Measurements from ENCODE around the gene PCSK4. TPM values are rescaled to one million over a fixed set of nuclear protein-coding genes. Genes with fewer than 3 reads are reported as not detected.

Gene PCSK4
- total and polyA plus RNA-seq, 9 of the 15 experiments (the other 6 are each of a cell fraction or from before 2014, with no cell fraction given) = 0.01 to 9.1 (median 2.1) TPM; not detected in 1

DNA sequence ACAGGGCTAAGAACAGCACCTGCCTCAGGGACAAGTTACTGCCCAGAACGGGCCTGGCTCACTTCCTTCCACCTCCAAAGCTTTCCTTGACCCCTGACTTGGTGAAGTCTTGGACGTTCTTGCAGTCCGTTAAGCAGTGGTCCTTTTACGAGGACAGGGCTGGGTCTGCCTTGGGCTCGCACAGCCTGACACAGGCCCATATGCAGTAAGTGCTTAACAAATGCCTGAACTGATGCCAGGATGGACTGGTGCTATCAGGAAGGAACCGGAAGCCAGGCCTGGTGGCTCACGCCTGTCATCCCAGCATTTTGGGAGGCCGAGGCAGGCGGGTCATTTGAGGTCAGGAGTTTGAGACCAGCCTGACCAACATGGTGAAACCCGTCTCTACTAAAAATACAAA is 31.9 kb upstream of the PCSK4 start:
- peaks cover 11% of the 10 kb centered on the region for H4K20me1 ChIP-seq (replicated peaks; ENCODE audit: control insufficient read depth, insufficient read depth, low read length)
- no TSS peak for BruUV-seq (replicated peaks)
- no peak overlapping the region for H3K4me3 ChIP-seq
- no peak overlapping the region for H2AFZ ChIP-seq (ENCODE audit: low read depth, low read length)
- H3K27me3 ChIP-seq (ENCODE audit: control insufficient read depth in 2 of 2, insufficient read depth in 2 of 2, low read length in 2 of 2) = peaks cover 11 to 28% of the 10 kb centered on the region in 2 experiments; a peak in 4 of 5 replicates
- H3K4me2 ChIP-seq (ENCODE audit: insufficient read depth, low read length) = no peak overlapping the region
- in situ Hi-C loops (cut with MboI) = no loop called here
- peaks cover 3 to 52% of the 10 kb centered on the region in 2 experiments; a peak in 3 of 5 replicates for H3K4me1 ChIP-seq (replicated peaks in 1 of 2; ENCODE audit: control insufficient read depth in 2 of 2, insufficient read depth in 2 of 2, low read length in 2 of 2)
- no peak for FAIRE-seq
- POLR2A ChIA-PET = interaction anchor here (0.6 to 0.8 kb wide), 2 partner anchors 41 to 248 kb away, joined by 3 to 4 read pairs; no protein-coding TSS in a partner anchor
- intact Hi-C loops (cut with micrococcal nuclease) = no loop called here
- DNase-seq (ENCODE audit: extremely low read depth in 1 of 4, low spot score in 3 of 4) = no peak
- CTCF ChIA-PET (ENCODE audit: low intra/inter-chr PET ratio) = no interaction called here
- no peaks in the 10 kb centered on the region for H3K36me3 ChIP-seq (ENCODE audit: control insufficient read depth, insufficient read depth, low read length)
- 35% methylated on average over 8 of the region's 10 CpGs for WGBS (ENCODE audit: insufficient coverage, low coverage, missing lambda C conversion rate)
- no peaks in the 10 kb centered on the region for H3K79me2 ChIP-seq (ENCODE audit: control insufficient read depth, insufficient read depth, low read length)
- no peaks in the 10 kb centered on the region for H3K9me1 ChIP-seq (ENCODE audit: control insufficient read depth, insufficient read depth, low read length)
- no peak overlapping the region for H3K9ac ChIP-seq (ENCODE audit: insufficient read depth in 1 of 2, low read depth in 2 of 2, low read length in 2 of 2)
- no peaks in the 10 kb centered on the region for H3K9me3 ChIP-seq (replicated peaks; ENCODE audit: control insufficient read depth, insufficient read depth, low read depth, low read length)
- ATAC-seq = no peak
- no peak overlapping the region for H3K27ac ChIP-seq (ENCODE audit: extremely low read depth, low read depth, low read length)
- TF ChIP-seq ZNF766 (CRISPR knock-in tag; conservative IDR thresholded peaks at IDR 0.05) (no peak), NFIC (IDR thresholded peaks at IDR 0.05) (no peak), NBN (IDR thresholded peaks at IDR 0.05; ENCODE audit: low read depth) (no peak), SAFB (IDR thresholded peaks at IDR 0.05; ENCODE audit: borderline replicate concordance, low read depth, low read length) (no peak), MITF (IDR thresholded peaks at IDR 0.05) (no peak), ZNF431 (CRISPR knock-in tag; IDR thresholded peaks at IDR 0.05) (no peak), ILF3 (IDR thresholded peaks at IDR 0.05; ENCODE audit: borderline replicate concordance) (no peak), PML (IDR thresholded peaks at IDR 0.05; ENCODE audit: low read length) (no peak), NR1H2 (CRISPR knock-in tag; IDR thresholded peaks at IDR 0.05) (no peak), ZFP91 (CRISPR knock-in tag; IDR thresholded peaks at IDR 0.05) (no peak), TRIM28 (IDR thresholded peaks at IDR 0.05) (no peak), HMG20A (CRISPR knock-in tag; conservative IDR thresholded peaks at IDR 0.05) (no peak), BACH1 (tag; IDR thresholded peaks at IDR 0.05) (no peak), CREM (IDR thresholded peaks at IDR 0.05; ENCODE audit: low read depth) (no peak), THAP12 (CRISPR knock-in tag; IDR thresholded peaks at IDR 0.05) (no peak)
